Progenitor cell of endocrine pancreas (in vitro differentiated cells): Measurements from ENCODE around the gene RING1. TPM values are rescaled to one million over a fixed set of nuclear protein-coding genes. Genes with fewer than 3 reads are reported as not detected.
"Not testable (repeated sequence)": the region's sequence is repeated elsewhere in the genome, so short reads cannot be mapped to it uniquely, and the experiment has no call there.

ENCODE experiments used
- DNase-seq: peaks from one replicate; pipeline ENCODE4 v3.0.0; 2021; ENCODE audit warnings: low spot score; ENCODE audit not compliant: unreplicated experiment
- H3K27ac Mint-ChIP-seq: 2 replicates; pipeline ENCODE4 v1.8.0; 2021; ENCODE audit warnings: mild to moderate bottlenecking, moderate library complexity, mixed read lengths
- H3K27me3 Mint-ChIP-seq: 2 replicates; pipeline ENCODE4 v1.8.0; 2021; ENCODE audit warnings: mixed read lengths
- H3K36me3 Mint-ChIP-seq: 2 replicates; pipeline ENCODE4 v1.8.0; 2022; ENCODE audit warnings: mixed read lengths; ENCODE audit not compliant: insufficient read depth
- H3K4me1 Mint-ChIP-seq: 2 replicates; pipeline ENCODE4 v1.8.0; 2021; ENCODE audit warnings: low read depth, mixed read lengths
- H3K4me3 Mint-ChIP-seq: 2 replicates; pipeline ENCODE4 v1.8.0; 2021; ENCODE audit warnings: low read depth, mild to moderate bottlenecking, moderate library complexity, mixed read lengths
- H3K9me3 Mint-ChIP-seq: 2 replicates; pipeline ENCODE4 v1.8.0; 2021; ENCODE audit warnings: low read depth, mixed read lengths
- CTCF ChIP-seq: fragments of 200-600 bp; sonication (generic); IDR thresholded peaks from one replicate; pipeline ENCODE4 v1.5.0; 2021; ENCODE audit warnings: antibody characterized with exemption, mild to moderate bottlenecking; ENCODE audit not compliant: unreplicated experiment
- total RNA-seq: library from RNA; stranded (reverse); gene quantifications from 2 replicates; pipeline ENCODE4 v1.2.1, GENCODE V29; 2021

The RING1 gene
- total RNA-seq, 1 donor from 2014 or later: 62.4 TPM

GRCh38 chr6:33216117-33216649, 7.9 kb downstream of the RING1 start:
- H3K9me3 Mint-ChIP-seq: no peaks in the 10 kb centered on the region
- no peak overlapping the region for H3K27ac Mint-ChIP-seq
- no peak overlapping the region for H3K4me3 Mint-ChIP-seq
- H3K27me3 Mint-ChIP-seq: peaks cover 65% of the 10 kb centered on the region
- H3K36me3 Mint-ChIP-seq: peaks cover 6% of the 10 kb centered on the region
- DNase-seq: no peak
- no peak for TF ChIP-seq CTCF
- peaks cover 16% of the 10 kb centered on the region for H3K4me1 Mint-ChIP-seq

DNA sequence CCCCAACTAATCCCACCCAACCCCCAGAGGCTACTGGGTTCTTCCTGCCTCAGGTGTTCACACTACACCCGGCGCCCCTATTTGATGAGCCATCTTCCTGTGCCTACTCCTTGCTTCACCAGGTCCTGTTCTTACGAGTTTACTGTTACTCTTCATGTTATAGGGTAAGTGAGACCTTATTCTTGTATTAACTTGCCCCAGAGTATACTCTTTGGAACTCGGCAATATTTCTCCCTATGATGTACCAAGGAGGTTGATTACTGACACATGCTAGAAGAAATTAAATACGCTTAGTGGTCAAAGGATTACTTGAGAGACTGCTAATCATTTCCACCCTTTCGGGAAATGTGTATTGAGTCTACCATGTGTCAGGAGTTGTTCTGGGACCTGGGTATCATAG, 8.9 kb downstream of the RING1 start:
- H3K4me3 Mint-ChIP-seq: no peak overlapping the region
- TF ChIP-seq CTCF: no peak

GRCh38 chr6:33217681-33218080, 9.4 kb downstream of the RING1 start:
- H3K27ac Mint-ChIP-seq: no peak overlapping the region
- peaks cover 70% of the 10 kb centered on the region for H3K27me3 Mint-ChIP-seq
- no peaks in the 10 kb centered on the region for H3K9me3 Mint-ChIP-seq
- no peaks in the 10 kb centered on the region for H3K36me3 Mint-ChIP-seq
- TF ChIP-seq CTCF: no peak
- DNase-seq: no peak
- no peak overlapping the region for H3K4me3 Mint-ChIP-seq
- peaks cover 13% of the 10 kb centered on the region for H3K4me1 Mint-ChIP-seq

More for the DNA sequence above, 8.9 kb downstream of the RING1 start:
- H3K4me1 Mint-ChIP-seq: peaks cover 16% of the 10 kb centered on the region
- H3K27me3 Mint-ChIP-seq: peaks cover 70% of the 10 kb centered on the region
- H3K9me3 Mint-ChIP-seq: no peaks in the 10 kb centered on the region
- H3K36me3 Mint-ChIP-seq: peaks cover 3% of the 10 kb centered on the region
- no peak overlapping the region for H3K27ac Mint-ChIP-seq
- no peak for DNase-seq

GRCh38 chr6:33226503-33227120, 18.3 kb downstream of the RING1 start:
- H3K4me1 Mint-ChIP-seq, DNase-seq, H3K9me3 Mint-ChIP-seq, H3K36me3 Mint-ChIP-seq, H3K4me3 Mint-ChIP-seq, H3K27ac Mint-ChIP-seq: not testable (repeated sequence)
- H3K27me3 Mint-ChIP-seq: peaks cover 52% of the 10 kb centered on the region

DNA sequence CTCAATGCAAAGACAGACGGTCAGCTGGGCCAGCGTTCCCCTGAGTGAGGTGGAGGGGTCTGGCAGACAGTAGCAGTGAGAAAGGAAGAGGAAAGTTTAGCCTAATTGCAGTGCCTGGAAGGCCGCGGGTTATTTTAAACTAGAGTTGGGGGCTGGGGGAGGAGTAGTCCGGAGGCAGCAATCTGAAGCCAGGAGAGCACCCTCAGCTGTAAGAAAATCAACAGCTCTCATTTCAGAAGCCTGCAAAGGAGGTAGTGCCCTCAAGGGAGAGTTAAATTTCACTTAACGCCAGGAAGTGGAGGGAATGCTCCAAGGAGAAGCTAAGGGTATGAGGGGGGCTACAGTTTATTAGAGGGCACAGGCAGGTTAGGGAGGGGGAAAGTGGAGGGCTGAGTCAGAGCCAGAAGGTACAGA, 26.9 kb downstream of the RING1 start:
- Mint-ChIP-seq H3K27ac (no peak overlapping the region), H3K4me3 (no peak overlapping the region)
- TF ChIP-seq CTCF: no peak

DNA sequence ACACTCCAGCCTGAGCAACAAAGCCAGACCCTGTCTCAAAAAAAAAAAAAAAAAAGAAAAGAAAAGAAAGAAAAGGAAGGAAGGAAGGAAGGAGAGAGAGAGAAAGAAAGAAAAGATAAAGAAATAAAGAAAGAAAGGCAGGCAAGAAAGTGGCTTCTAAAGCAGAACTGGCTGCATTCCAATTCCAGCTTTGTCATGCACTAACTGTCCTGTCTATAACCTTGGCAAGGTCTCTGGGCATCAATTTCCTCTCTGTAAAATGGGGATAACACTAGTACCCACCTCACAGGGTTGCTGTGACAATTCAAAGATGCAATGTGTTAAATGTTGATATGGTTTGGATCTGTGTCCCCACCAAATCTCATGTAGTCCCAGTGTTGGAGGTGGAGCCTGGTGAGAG, 28.0 kb downstream of the RING1 start:
- H3K4me1 Mint-ChIP-seq: peaks cover 5% of the 10 kb centered on the region
- peaks cover 44% of the 10 kb centered on the region for H3K27me3 Mint-ChIP-seq
- no peak overlapping the region for H3K4me3 Mint-ChIP-seq
- H3K9me3 Mint-ChIP-seq: no peaks in the 10 kb centered on the region
- no peaks in the 10 kb centered on the region for H3K36me3 Mint-ChIP-seq
- DNase-seq: no peak
- TF ChIP-seq CTCF: no peak
- H3K27ac Mint-ChIP-seq: no peak overlapping the region

More for the DNA sequence above, 26.9 kb downstream of the RING1 start:
- H3K4me1 Mint-ChIP-seq: peaks cover 5% of the 10 kb centered on the region
- peaks cover 42% of the 10 kb centered on the region for H3K27me3 Mint-ChIP-seq
- no peaks in the 10 kb centered on the region for H3K36me3 Mint-ChIP-seq
- H3K9me3 Mint-ChIP-seq: no peaks in the 10 kb centered on the region
- DNase-seq: no peak
